BE2C (cell line): ENCODE measurements around the gene SIVA1.
A peak's percentile ranks its signal among the peaks of the same experiment; 100 is the strongest.

Experiments used
- DNase-seq: peaks from one replicate; pipeline ENCODE4 v3.0.0-alpha.2; 2020
- H3K27me3 ChIP-seq: fragments of 250-450 bp; sonication (Bioruptor Pico); 2 replicates; pipeline ENCODE4 v1.5.1; 2020; ENCODE audit warnings: mild to moderate bottlenecking
- H3K36me3 ChIP-seq: fragments of 250-450 bp; sonication (Bioruptor Pico); 2 replicates; pipeline ENCODE4 v1.5.1; 2020; ENCODE audit warnings: mild to moderate bottlenecking
- H3K4me1 ChIP-seq: fragments of 250-450 bp; sonication (Bioruptor Pico); 2 replicates; pipeline ENCODE4 v1.5.1; 2020
- H3K4me3 ChIP-seq: 2 replicates; pipeline ENCODE4 v1.5.1; 2011; ENCODE audit warnings: low read depth, low read length
- H3K9me3 ChIP-seq: fragments of 250-450 bp; sonication (Bioruptor Pico); 2 replicates; pipeline ENCODE4 v1.5.1; 2020
- TF ChIP-seq, protein P1 (sequence below): IDR thresholded peaks from 2 replicates; pipeline ENCODE4 v1.5.1; 2012; ENCODE audit warnings: mild to moderate bottlenecking, low read depth, low read length

SIVA1 gene

DNA sequence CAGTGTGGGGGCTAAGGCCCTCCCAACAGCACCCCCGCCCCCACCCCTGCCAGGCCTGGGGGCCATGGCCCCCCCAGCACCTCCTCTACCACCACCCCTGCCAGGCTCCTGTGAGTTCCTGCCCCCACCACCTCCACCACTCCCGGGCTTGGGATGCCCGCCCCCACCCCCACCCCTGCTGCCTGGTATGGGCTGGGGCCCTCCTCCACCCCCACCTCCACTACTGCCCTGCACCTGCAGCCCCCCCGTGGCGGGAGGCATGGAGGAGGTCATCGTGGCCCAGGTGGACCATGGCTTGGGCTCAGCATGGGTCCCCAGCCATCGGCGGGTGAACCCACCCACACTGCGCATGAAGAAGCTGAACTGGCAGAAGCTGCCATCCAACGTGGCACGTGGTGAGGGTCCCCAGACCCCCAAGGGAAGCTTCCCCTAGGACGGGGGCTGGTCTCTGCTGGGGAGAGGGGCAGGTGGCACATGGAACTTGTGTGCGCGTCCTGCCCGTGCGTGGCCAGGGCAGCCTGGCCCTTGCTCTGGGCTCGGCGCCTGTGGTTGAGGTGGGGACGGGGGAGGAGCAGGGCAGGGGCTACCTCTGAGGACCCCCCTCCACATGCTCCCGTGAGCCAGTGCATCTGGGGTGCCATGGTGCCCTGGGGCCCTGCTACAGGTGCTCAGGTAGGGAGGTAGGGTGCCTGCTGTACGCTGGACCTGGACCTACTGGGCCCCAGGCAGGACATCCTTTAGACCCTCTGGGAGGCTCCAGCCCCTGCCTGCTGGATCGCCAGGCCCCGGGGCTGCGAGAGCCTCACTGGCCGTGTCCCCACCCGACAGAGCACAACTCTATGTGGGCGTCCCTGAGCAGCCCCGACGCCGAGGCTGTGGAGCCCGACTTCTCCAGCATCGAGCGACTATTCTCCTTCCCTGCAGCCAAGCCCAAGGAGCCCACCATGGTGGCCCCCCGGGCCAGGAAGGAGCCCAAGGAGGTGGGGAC, 45.0 kb upstream of the SIVA1 start:
- peaks cover 20% of the 10 kb centered on the region for H3K36me3 ChIP-seq
- H3K27me3 ChIP-seq = no peaks in the 10 kb centered on the region
- H3K9me3 ChIP-seq = no peaks in the 10 kb centered on the region
- TF ChIP-seq, protein P1, sequence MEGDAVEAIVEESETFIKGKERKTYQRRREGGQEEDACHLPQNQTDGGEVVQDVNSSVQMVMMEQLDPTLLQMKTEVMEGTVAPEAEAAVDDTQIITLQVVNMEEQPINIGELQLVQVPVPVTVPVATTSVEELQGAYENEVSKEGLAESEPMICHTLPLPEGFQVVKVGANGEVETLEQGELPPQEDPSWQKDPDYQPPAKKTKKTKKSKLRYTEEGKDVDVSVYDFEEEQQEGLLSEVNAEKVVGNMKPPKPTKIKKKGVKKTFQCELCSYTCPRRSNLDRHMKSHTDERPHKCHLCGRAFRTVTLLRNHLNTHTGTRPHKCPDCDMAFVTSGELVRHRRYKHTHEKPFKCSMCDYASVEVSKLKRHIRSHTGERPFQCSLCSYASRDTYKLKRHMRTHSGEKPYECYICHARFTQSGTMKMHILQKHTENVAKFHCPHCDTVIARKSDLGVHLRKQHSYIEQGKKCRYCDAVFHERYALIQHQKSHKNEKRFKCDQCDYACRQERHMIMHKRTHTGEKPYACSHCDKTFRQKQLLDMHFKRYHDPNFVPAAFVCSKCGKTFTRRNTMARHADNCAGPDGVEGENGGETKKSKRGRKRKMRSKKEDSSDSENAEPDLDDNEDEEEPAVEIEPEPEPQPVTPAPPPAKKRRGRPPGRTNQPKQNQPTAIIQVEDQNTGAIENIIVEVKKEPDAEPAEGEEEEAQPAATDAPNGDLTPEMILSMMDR = no peak
- peak overlapping the region; percentile 4 for H3K4me3 ChIP-seq
- peak; percentile 55 for DNase-seq
- H3K4me1 ChIP-seq = peaks cover 3% of the 10 kb centered on the region

GRCh38 chr14:104708606-104709268, 44.2 kb upstream of the SIVA1 start:
- H3K36me3 ChIP-seq = peaks cover 25% of the 10 kb centered on the region
- H3K4me3 ChIP-seq = peak overlapping the region; percentile 4
- TF ChIP-seq, protein P1 = peak; percentile 94
- H3K9me3 ChIP-seq = no peaks in the 10 kb centered on the region
- peak; percentile 80 for DNase-seq
- H3K4me1 ChIP-seq = peaks cover 3% of the 10 kb centered on the region
- H3K27me3 ChIP-seq = no peaks in the 10 kb centered on the region

GRCh38 chr14:104709387-104710039, 43.4 kb upstream of the SIVA1 start:
- Histone ChIP-seq H3K27me3 (no peaks in the 10 kb centered on the region), H3K9me3 (no peaks in the 10 kb centered on the region), H3K36me3 (peaks cover 23% of the 10 kb centered on the region), H3K4me3 (no peak overlapping the region), H3K4me1 (peaks cover 3% of the 10 kb centered on the region)
- TF ChIP-seq, protein P1 = no peak
- DNase-seq = no peak

DNA sequence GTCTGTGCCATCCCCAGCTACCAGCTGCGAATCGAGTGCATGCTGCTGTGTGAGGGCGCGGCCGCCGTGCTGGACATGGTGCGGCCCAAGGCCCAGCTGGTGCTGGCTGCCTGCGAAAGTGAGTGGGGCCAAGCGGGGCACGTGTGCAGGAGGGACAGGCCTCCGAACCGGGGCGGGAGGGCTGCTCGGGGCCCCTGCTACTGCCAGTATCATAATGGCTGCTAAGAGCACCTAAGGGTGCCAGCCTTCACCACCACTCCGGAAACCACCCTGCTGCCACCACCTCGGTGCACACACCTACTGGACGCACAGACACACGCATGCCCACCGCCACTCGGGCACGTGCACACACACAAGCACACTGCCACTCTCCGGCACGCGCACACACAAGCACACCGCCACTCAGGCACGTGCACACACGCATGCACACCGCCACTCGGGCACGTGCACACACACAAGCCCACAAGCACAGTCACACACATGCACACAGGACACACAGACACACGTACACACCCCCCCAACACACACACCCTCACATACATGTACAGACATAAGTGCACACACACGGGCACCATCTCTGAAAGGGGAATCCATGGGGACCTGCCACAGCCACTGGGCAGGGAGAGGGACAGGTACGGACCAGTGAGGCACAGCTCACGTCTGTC, 42.7 kb upstream of the SIVA1 start:
- Histone ChIP-seq H3K36me3 (peaks cover 23% of the 10 kb centered on the region), H3K4me1 (peaks cover 3% of the 10 kb centered on the region), H3K27me3 (no peaks in the 10 kb centered on the region), H3K4me3 (no peak overlapping the region), H3K9me3 (no peaks in the 10 kb centered on the region)
- TF ChIP-seq, protein P1 = no peak
- DNase-seq = no peak

- no peaks in the 10 kb centered on the region for H3K9me3 ChIP-seq
- no peaks in the 10 kb centered on the region for H3K27me3 ChIP-seq
- TF ChIP-seq, protein P1 = no peak
- H3K4me1 ChIP-seq = no peaks in the 10 kb centered on the region; the same call in 1 of the 2 replicates
- no peak for DNase-seq
- no peak overlapping the region for H3K4me3 ChIP-seq
- peaks cover 27% of the 10 kb centered on the region for H3K36me3 ChIP-seq
These were observed 39.8 kb upstream of the SIVA1 start for GRCh38 chr14:104712881-104713734.
